T-helper 22 cell (primary cell): ENCODE measurements around the gene PIP5KL1.
A peak's percentile ranks its signal among the peaks of the same experiment; 100 is the strongest.

Source experiments
- DNase-seq: peaks from one replicate; pipeline ENCODE4 v3.0.0-alpha.2; 2020; ENCODE audit warnings: low read depth

PIP5KL1 gene

GRCh38 chr9:127912882-127913281 lies 17.7 kb downstream of the PIP5KL1 start:
- DNase-seq, result no peak

- DNase-seq, result no peak
Observed at GRCh38 chr9:127912296-127912695, 18.3 kb downstream of the PIP5KL1 start.

- no peak for DNase-seq
Observed at GRCh38 chr9:127910613-127911205, 19.9 kb downstream of the PIP5KL1 start.

GRCh38 chr9:127909839-127910273 lies 20.7 kb downstream of the PIP5KL1 start:
- DNase-seq, result no peak

- DNase-seq, result no peak
Observed at GRCh38 chr9:127908660-127908926, 22.0 kb downstream of the PIP5KL1 start.

- no peak for DNase-seq
Observed at GRCh38 chr9:127907867-127908659, 22.5 kb downstream of the PIP5KL1 start.

- peak; percentile 74 for DNase-seq
Observed at GRCh38 chr9:127905788-127906191, 24.8 kb downstream of the PIP5KL1 start.

GRCh38 chr9:127905004-127905728 lies 25.4 kb downstream of the PIP5KL1 start:
- peak; percentile 71 for DNase-seq

- no peak for DNase-seq
Observed at GRCh38 chr9:127904561-127905003, 26.0 kb downstream of the PIP5KL1 start.

- peak; percentile 37 for DNase-seq
Observed at GRCh38 chr9:127903557-127904475, 26.8 kb downstream of the PIP5KL1 start.

GRCh38 chr9:127899128-127899943 lies 31.2 kb downstream of the PIP5KL1 start, which contains the start of gene ST6GALNAC6:
Gene ST6GALNAC6, minus strand, starts transcription at chr9:127899603. Its CDS starts 1,622 bp downstream, at chr9:127897981.
- peak; percentile 55 for DNase-seq

- DNase-seq, result no peak
Observed at GRCh38 chr9:127898433-127899127, 32.0 kb downstream of the PIP5KL1 start.

GRCh38 chr9:127897193-127897692 lies 33.3 kb downstream of the PIP5KL1 start:
- DNase-seq, result no peak

GRCh38 chr9:127896395-127897192 lies 34.0 kb downstream of the PIP5KL1 start:
- DNase-seq, result no peak

- DNase-seq, result no peak
Observed at GRCh38 chr9:127895811-127896210, 34.8 kb downstream of the PIP5KL1 start.

GRCh38 chr9:127893392-127893791 lies 37.2 kb downstream of the PIP5KL1 start:
- DNase-seq, result no peak

GRCh38 chr9:127892831-127893230 lies 37.7 kb downstream of the PIP5KL1 start:
- DNase-seq, result no peak

- no peak for DNase-seq
Observed at GRCh38 chr9:127890053-127890452, 40.5 kb downstream of the PIP5KL1 start.

- no peak for DNase-seq
Observed at GRCh38 chr9:127887792-127888191, 42.8 kb downstream of the PIP5KL1 start.
